ENCODE data around the gene PREP. TPM values are rescaled to one million over a fixed set of nuclear protein-coding genes. Genes with fewer than 3 reads are reported as not detected.

The PREP gene
- total RNA-seq = 12.6 and 15.8 TPM in 2 replicates

DNA sequence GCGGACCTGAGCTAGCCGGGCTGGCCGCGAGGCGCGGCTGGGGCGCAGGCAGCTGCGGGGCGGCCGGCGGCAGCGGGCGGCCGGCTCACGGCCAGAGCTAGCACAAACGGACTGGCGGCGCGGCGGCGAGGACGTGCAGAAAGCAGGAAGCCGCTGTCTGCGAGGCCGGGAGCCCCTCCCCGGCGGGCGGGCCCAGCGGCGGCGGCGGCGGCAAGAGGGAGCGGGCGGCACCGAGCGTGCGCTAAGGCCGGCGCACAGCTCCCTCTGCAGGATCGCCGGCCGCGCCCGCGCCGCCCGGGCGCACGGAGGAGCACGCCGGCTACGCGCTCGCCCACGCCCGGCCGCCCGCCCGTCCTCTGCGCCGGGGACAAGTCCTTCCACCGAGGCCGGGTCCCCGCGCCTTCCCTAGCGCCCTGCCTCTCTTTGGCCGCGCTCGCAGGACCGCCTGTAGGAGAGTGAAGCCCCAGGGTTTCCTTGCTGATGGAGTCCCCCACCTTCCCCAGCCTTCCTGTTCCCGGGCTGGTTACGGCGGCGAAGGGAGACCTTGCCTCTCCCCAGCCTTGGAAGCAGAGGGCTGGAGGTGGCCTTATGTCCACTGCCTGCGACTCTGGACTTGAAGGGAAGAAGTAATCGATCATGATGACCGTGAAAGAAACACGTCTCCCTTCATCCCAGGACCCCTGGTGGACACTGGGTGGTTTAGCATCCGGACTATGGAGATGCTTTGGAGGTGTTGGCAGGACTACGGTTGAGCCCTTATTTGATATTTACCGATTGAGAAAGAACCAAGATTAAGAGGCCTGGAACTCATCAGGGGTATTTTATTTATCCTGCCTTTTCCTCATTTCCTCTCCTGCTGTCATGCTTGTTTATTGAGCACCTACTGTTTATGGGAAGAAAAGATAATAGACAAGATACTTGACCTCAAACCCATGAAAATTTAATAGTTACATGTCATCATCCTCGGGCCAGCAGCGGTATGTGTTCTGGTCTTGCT, at the start of gene PREP:
Gene PREP, minus strand, starts transcription at position 144 of the 997 bp plus-strand sequence. CDS start 191 bp downstream, outside the sequence.

Other genes with a start within 250 kb of the PREP start
- under 0.01 TPM in 1 of 2 replicates, not detected in the other for gene POPDC3, start 223.1 kb downstream of the PREP start, total RNA-seq

All from placental epithelial cell (primary cell).